K562 (cell line): Measurements from ENCODE around the gene ZDHHC11B. TPM values are rescaled to one million over a fixed set of nuclear protein-coding genes. Genes with fewer than 3 reads are reported as not detected.

Experiments used
- BRD9 ChIP-seq: fragments of 450-650 bp; IDR thresholded peaks from 2 replicates; pipeline ENCODE4 v1.6.1; 2018; ENCODE audit warnings: low read depth; ENCODE audit not compliant: partially characterized antibody
- FOXJ3 ChIP-seq: sonication (generic); formaldehyde crosslinking; IDR thresholded peaks from 2 replicates; pipeline ENCODE4 v1.4.0; 2020; ENCODE audit warnings: mild to moderate bottlenecking, missing genetic modification reagents
- GATAD2B ChIP-seq: fragments of 450-650 bp; IDR thresholded peaks from 2 replicates; pipeline ENCODE4 v1.6.1; 2017; ENCODE audit warnings: mild to moderate bottlenecking, borderline replicate concordance
- MED1 ChIP-seq: sonication (generic); formaldehyde crosslinking; IDR thresholded peaks from 2 replicates; pipeline ENCODE4 v1.8.1; 2023; ENCODE audit warnings: missing genetic modification reagents, borderline replicate concordance
- NR2C2 ChIP-seq, 2 experiments: fragments of 200-800 bp in 1 of 2; sonication (Bioruptor generic) in 1 of 2; sonication (generic) in 1 of 2; formaldehyde crosslinking in 1 of 2; IDR thresholded peaks; 2 replicates each; pipeline versions ENCODE4 v1.6.1 to v1.8.0; 2016 to 2022; ENCODE audit warnings: mild to moderate bottlenecking in 1 of 2, missing compliant biosample characterization in 1 of 2, missing genetic modification characterization in 1 of 2, missing genetic modification reagents in 1 of 2
- PRPF4 ChIP-seq: fragments of 200-400 bp; formaldehyde crosslinking; IDR thresholded peaks from one replicate; pipeline ENCODE4 v1.6.1; 2017; ENCODE audit warnings: low read length, low read depth, mild to moderate bottlenecking; ENCODE audit not compliant: insufficient read depth, poor library complexity, severe bottlenecking
- ZFP1 ChIP-seq: fragments of 450-650 bp; formaldehyde crosslinking; IDR thresholded peaks from 2 replicates; pipeline ENCODE4 v1.4.0; 2020; ENCODE audit warnings: mild to moderate bottlenecking, mixed read lengths
- ZNF324 ChIP-seq: fragments of 250-450 bp; sonication (Bioruptor Pico); IDR thresholded peaks from 2 replicates; pipeline ENCODE4 v1.4.0; 2020; ENCODE audit warnings: mild to moderate bottlenecking
- ZNF655 ChIP-seq: fragments of 250-450 bp; sonication (Bioruptor Pico); IDR thresholded peaks from 2 replicates; pipeline ENCODE4 v1.5.0; 2021
- ZZZ3 ChIP-seq: fragments of 450-650 bp; IDR thresholded peaks from 2 replicates; pipeline ENCODE4 v1.6.1; 2016; ENCODE audit warnings: antibody characterized with exemption, mild to moderate bottlenecking, moderate library complexity
- polyA plus RNA-seq, 8 experiments: library from polyadenylated mRNA; depleted of rRNA in 4 of 8; stranded (reverse) in 5 of 8; unstranded in 3 of 8; fragments of >200 nt; fragmentation: Nextera tagmentation in 2 of 8; fragmentation: Illumina TruSeq in 1 of 8; extraction: Ambion mirVana in 2 of 8; extraction: Trizol in 1 of 8; gene quantifications; 2 replicates each; pipeline versions ENCODE4 v1.2.1 to v1.2.3, GENCODE V29; 2011 to 2014; ENCODE audit warnings: inconsistent platforms in 1 of 8, missing spikeins in 1 of 8
- total RNA-seq, 7 experiments: library from RNA; depleted of rRNA in 6 of 7; stranded (reverse); fragments of >200 nt in 6 of 7; fragmentation: Illumina TruSeq in 2 of 7; extraction: Trizol in 2 of 7; gene quantifications; 2 replicates each; pipeline versions ENCODE4 v1.2.1 to v1.2.3, GENCODE V29; 2011 to 2021; ENCODE audit warnings: low replicate concordance in 1 of 7
- TF ChIP-seq, protein P1 (sequence below), 3 experiments: fragments of 200-800 bp in 1 of 3; fragments of 250-450 bp in 1 of 3; fragments of 450-650 bp in 1 of 3; sonication (Bioruptor Pico) in 1 of 3; sonication (Bioruptor generic) in 1 of 3; formaldehyde crosslinking in 1 of 3; IDR thresholded peaks; 2 replicates each; pipeline versions ENCODE4 v1.6.1 to v1.8.0; 2016 to 2022; ENCODE audit warnings: mild to moderate bottlenecking in 2 of 3, missing genetic modification characterization in 2 of 3, missing compliant biosample characterization in 1 of 3, moderate library complexity in 1 of 3

The ZDHHC11B gene
- total and polyA plus RNA-seq, 9 of the 15 experiments (the other 6 are each of a cell fraction or from before 2014, with no cell fraction given) = 0.03 to 0.23 (median 0.15) TPM; not detected in 3

DNA sequence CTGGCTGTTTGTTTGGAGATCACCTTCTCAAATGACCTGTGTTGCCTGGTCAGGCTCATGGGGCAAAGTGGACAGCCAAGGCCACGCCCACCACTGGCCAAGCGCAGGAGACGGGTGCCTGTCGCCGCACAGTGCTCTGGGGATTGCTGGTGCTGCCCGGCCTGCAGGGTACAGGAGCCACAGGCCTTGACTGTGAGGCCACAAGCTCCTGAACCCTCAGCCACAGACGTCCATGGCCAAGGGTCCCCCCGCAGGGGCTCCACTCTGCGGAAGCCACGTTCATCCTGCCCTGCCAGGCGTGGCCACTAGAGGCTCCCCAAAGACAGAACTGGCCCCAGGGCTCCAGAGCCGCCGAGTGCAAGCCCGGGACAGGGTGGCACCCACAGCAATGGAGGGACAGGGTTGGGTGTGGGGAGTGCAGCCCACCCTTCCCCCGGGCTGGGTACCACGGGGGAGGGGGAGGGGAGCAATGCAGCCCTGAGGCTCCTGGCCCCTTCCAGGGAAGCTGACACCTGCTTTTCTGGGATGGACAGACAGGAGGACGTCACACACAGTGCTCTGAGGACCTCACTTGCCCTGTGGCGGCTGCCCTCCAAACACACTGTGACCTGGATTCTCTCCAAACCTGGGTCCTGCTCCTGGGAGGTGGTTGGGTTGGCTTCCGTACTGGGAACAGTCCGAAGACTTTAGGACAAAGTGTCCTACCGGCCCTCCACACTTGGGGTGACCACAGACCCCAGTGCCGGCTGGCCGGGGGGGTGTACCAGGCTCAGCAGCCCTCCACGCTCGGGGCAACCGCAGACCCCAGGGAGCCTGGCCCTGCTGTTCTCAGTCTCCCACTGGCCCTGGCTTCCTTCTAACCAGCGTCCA, 112.8 kb downstream of the ZDHHC11B start (continued):
- TF ChIP-seq, protein P1, sequence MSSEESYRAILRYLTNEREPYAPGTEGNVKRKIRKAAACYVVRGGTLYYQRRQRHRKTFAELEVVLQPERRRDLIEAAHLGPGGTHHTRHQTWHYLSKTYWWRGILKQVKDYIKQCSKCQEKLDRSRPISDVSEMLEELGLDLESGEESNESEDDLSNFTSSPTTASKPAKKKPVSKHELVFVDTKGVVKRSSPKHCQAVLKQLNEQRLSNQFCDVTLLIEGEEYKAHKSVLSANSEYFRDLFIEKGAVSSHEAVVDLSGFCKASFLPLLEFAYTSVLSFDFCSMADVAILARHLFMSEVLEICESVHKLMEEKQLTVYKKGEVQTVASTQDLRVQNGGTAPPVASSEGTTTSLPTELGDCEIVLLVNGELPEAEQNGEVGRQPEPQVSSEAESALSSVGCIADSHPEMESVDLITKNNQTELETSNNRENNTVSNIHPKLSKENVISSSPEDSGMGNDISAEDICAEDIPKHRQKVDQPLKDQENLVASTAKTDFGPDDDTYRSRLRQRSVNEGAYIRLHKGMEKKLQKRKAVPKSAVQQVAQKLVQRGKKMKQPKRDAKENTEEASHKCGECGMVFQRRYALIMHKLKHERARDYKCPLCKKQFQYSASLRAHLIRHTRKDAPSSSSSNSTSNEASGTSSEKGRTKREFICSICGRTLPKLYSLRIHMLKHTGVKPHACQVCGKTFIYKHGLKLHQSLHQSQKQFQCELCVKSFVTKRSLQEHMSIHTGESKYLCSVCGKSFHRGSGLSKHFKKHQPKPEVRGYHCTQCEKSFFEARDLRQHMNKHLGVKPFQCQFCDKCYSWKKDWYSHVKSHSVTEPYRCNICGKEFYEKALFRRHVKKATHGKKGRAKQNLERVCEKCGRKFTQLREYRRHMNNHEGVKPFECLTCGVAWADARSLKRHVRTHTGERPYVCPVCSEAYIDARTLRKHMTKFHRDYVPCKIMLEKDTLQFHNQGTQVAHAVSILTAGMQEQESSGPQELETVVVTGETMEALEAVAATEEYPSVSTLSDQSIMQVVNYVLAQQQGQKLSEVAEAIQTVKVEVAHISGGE (CRISPR knock-in tag; IDR thresholded peaks at IDR 0.05) = no peak
- TF ChIP-seq GATAD2B (no peak), PRPF4 (no peak), BRD9 (no peak), MED1 (no peak), FOXJ3 (CRISPR knock-in tag) (no peak), ZNF324 (CRISPR knock-in tag) (0 out of 2 replicates have a peak, but pooled peaks have one; percentile 8), ZZZ3 (no peak), ZFP1 (CRISPR knock-in tag) (no peak), ZNF655 (CRISPR knock-in tag) (no peak), NR2C2 (CRISPR knock-in tag; IDR thresholded peaks at IDR 0.05) (no peak), NR2C2 (tag; IDR thresholded peaks at IDR 0.05) (no peak)
